Endometrial microvascular endothelial cells (primary cell): ENCODE measurements around the gene GGA3. TPM values are rescaled to one million over a fixed set of nuclear protein-coding genes. Genes with fewer than 3 reads are reported as not detected.

ENCODE experiments used
- in situ Hi-C: cut with HindIII; loops from 2 replicates; pipeline ENCODE4 v1.10.0; 2017; ENCODE audit warnings: low sequenced_read_pairs, low pct_unique_long_range_greater_than_20kb; ENCODE audit errors: inconsistent ontology term
- total RNA-seq: library from RNA; depleted of rRNA; stranded (reverse); fragments of >200 nt; gene quantifications from one replicate; pipeline ENCODE4 v1.2.3, GENCODE V29; 2015; ENCODE audit errors: inconsistent ontology term

The GGA3 gene
- total RNA-seq, 1 donor from 2014 or later = 31.9 TPM

DNA sequence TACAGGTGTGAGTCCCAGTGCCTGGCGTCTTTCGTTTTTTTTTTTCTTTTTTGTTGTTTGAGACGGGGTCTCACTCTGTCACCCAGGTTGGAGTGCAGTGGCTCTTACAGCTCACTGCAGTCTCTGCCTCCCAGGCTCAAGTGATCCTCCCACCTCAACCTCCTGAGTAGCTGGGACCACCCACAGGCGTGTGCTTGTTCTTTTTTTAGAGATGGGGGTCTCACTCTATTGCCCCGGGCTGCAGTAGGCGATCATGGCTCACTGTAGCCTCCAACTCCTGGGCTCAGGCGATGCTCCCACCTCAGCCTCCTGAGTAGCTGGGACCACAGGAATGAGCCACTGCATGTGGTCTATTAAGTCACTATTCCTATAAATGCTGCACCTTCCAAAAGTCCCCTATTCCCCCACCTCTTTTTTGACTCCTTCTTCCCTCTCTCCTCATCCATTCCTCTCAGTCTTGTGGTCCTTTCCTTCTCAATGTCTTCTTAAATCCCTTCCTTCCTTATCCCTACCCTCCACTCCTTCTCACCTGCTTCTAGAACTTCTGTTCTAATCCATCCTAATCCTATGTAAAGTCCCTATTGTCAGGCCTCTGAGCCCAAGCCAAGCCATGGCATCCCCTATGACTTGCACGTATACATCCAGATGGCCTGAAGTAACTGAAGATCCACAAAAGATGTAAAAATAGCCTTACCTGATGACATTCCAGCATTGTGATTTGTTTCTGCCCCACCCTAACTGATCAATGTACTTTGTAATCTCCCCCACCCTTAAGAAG lies 9.2 kb downstream of the GGA3 start:
- in situ Hi-C loops = no loop called here

DNA sequence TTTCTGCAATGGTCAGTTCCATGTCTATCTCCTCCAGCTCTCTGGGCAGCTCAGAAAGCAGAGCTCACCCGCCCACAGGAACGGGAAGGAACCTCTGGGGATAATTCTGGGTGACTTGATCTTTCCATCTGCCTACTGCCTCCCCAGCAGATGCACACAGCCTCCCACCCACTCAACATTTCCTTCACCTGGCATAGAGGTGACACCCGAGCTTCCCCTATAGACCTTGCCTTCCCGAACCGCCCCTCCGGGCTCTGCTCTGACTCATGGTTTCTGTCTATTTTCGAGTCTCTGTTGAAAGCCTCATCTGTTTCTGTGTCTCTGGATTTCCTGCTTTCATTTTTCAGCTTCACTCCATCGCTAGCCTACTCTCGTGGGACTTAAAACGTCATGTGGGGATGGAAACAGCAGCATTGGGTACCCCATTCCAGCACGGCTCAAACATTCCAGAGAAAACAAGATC lies 11.4 kb downstream of the GGA3 start:
- in situ Hi-C loops = no loop called here

DNA sequence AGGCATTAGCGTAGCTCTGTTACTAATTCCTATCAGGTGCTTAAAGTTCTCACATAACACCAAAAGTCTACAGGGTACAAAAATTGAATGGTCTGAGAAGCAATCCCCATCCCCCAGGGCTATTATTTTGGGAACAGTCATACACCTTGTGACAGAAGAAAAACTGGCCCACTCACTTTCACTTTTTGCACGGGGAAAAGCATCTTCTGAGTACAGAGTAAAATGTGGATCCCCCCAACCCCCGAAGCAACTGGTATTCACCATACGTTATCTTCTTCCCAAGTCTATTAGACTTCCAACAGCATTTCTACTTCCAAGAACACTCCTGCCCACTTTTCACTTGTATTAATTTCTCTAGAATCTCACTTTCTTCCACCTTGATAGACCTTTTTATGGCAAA lies 11.8 kb downstream of the GGA3 start:
- in situ Hi-C loops = no loop called here

DNA sequence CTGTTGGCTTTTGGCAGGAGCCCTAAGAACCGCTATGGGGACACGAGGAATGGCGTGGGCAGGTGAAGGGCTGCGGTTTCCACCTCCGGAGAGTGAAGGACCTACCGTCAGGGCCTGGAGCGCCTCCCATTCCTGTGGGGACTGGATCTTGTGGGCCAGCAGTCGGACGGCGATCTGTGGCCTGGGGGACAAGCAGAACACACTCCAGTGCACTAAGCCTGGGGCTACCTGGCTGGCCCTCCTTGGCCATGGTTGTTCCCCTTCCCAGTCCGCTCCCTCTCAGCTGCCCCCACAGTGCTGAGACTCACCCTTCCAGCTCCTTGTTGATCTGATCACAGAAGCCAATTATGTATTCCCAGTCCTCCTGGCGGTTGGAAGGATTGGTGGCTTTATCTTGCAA lies 15.0 kb downstream of the GGA3 start:
- in situ Hi-C loops = no loop called here

DNA sequence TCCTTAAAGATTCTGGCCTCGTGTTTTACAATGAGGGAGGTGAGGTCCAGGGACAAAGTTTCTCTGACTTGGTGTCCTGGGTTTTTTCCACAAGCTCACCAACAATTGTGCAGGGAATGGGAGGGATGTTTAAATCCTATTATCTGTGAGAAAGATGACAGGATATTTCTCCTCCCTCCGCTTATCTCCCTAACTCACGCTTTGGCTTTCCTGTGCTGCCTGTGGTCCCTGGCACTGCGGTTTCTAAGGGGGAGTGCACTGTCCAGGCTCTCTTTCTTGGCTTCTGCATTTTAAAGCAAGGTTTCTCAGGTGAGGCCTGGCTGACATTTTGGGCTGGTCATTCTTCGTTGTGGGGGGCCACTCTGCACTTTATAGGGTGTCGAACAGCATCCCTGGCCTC lies 16.4 kb downstream of the GGA3 start:
- in situ Hi-C loops = no loop called here

DNA sequence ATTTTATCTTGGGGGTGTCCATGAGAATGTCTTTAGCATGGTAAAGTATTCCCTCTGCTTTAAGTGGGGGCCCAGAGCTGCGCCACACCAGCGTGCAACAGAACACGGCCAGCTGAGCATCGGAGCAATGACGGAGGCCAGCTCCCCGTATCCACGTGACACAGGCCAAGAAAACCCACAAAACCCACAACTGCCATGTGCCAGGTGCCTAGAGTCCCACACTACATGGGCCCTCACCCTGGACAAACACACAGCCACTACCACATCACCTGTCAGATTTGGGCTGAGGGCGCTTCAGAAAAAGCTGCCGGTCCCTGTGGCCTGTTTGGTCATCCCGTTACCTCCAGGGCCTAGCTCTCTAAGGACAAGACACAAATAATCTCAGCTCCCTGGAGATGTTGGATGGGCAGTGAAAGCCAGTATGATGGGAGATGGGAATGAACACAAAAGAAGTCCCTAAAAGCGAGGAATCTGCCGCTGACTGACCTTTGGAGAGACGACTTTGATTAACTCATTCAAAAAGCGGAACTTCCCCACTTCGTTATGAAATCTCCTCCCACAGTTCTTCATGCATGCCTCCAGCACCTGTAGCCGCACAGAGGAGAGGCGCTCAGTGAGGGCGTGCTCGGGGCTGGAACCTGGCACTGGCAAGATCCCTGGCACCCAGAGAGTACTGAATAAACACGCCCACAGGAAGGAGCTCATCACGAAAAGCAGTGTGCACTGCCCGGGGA lies 17.1 kb downstream of the GGA3 start:
- in situ Hi-C loops = no loop called here

DNA sequence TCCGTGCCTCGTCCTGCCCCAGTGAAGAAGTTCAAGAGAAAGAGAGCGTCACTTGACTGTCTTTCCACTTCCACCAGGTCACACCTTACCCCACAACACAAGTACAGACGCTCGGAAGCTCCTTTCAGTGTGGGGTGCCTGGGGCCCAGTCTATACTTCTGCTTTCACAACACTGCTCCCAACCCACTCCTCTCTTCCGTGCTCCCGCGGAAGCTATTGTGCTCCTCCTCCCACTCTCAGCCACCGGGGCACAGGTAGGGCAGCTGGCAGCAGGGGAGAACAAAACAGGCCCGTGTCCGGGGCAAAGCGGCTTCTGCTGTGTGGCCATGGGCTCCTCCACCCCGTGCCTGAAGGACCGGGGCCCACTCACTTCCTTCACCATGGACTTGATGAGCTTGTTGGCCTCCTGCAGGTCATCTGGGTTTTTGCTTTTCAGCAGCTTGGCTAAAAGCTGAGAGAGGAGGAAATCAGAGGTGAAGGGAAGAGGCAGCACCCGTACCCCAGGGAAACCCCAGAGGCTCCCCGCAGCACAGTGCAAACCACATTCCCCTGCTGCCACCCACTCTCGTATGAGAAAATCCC lies 18.9 kb downstream of the GGA3 start:
- in situ Hi-C loops = no loop called here

DNA sequence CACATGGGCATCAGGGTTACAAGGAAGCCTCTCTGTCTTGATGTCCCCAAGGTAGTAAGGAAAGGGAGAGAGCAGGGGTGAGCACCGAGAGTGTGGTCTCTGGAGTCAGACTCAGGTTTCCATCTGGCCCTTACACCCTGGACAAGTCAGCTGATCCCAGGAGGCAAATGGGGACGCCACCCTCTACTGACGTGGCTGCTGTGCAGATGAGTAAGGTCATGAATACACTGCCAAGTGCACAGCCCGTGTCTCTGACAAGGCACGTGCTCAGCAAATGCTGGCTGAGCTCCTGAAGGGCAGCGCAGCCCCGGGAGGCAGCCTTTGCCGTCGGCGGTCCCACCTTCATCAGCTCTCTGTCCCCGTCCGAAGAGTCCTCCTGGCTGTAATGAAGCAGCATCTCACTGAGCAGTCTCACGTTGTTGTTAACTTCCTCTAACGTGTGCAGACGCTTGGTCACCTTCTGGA lies 19.4 kb downstream of the GGA3 start:
- in situ Hi-C loops = no loop called here

DNA sequence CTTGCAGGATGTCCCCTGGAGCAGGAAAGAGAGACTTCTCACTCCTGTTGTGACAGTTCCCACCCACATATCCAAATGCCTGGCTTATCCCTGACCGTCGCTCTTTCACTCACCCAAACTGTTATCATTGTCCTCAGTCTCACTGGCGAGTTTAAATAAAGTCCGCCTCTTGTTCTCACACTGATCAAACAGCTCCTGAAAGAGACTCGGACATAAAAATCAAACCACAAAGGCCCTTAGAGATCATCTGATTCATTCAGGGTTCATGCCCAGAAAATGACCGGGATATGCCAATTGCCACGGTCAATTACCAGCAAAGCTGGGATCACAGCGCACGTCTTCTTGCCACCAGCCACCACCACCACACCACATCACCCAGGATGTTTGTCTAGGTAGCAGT lies 19.9 kb downstream of the GGA3 start:
- in situ Hi-C loops = no loop called here

DNA sequence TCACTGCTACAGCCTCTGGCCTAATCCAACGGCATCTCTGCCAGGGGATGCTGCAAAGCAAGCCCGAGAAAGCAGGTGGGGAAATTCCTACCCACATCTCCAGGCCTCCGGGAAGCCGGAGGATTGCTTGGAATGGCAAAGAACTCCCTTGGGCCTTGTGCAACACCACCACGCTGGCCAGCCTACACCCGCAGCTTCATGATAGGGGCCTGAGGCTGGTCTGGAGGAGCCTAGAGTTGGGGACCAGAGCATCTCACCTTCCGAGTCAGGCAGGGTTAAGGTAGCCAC lies 20.3 kb downstream of the GGA3 start:
- in situ Hi-C loops = no loop called here

DNA sequence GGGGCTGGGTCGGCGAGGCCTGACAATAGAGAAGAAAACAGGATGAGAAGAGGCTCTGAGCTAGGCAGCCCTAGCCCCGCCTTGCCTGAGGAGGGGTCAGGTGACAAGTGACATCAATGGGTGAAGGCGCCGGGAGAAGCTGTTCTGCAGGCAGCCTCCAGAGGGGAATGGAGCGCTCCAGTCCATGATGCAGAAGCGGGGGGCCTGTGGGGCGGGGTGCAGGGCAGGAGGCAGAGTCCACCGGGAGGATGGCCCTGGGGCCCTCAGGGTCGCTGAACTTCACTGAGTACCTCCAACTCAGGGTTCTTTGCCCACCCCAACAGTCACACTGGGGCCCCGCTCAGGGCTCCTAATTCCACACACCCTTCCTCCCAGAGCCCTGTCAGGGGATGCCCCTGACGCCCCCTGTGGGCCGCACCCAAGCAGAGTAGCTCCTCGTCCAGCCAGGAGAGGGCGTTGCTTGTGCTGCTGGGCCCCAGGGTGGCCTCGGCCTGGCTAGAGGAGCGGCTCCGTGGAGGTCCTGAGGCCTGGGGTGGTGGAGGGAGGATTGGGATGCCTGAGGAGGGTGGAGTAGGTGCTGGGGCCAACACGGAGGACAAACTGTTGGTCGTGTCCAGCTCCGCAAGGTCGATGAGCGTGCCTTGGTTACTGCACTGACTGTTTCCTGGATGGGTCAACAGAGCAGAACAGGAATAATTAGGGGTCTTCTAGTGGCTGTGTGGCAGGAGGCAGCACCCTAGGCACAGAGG lies 20.8 kb downstream of the GGA3 start:
- in situ Hi-C loops = no loop called here

DNA sequence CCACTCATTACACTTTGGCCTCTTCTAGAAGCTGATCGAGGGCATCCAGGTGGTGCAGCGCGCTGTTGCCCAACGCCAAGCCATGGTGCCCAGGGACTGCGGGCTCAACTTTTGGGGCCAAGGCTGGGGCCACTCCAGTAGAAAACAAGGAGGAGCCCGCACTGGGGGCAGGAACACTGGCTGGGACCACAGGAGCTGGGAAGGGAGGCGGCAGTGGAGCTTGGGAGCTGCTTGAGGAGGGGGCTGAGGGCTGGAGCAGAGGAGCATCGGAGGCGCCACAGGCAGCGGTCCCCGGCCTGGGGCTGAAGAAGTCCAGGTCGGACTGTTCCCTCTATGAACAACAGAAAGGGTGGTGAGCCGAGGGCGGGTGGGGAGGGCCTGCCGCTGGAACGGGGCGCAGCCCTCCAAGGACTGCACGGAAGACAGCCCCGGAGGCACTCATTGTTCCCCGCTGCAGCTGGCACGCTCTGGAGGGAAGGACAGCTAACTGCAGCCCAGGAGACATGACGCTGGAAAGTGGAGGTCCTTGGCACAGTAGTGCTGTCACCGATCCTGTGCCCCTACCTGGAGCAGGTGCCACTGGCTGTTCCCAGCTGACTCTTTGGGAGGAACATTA lies 21.5 kb downstream of the GGA3 start:
- in situ Hi-C loops = no loop called here

DNA sequence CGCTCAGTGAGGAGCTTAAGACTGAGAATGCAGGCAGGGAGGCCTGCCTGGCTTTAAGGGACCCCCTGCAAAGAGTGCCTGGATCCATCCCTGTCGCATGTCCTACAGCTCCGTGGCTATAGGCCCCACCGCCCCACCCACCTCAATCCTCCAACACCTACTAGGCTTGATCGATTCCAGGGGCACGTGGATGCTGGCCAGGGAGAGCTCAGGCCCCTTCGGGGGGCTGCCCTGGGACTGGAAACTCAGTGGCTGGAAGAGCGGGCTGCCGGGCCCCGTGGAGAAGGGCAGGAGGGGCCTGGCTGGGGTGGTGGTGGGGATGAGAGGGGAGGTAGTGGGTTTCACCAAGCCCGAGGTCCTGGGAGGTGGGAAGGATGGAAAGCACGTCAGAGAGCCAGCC lies 22.2 kb downstream of the GGA3 start:
- in situ Hi-C loops = no loop called here

DNA sequence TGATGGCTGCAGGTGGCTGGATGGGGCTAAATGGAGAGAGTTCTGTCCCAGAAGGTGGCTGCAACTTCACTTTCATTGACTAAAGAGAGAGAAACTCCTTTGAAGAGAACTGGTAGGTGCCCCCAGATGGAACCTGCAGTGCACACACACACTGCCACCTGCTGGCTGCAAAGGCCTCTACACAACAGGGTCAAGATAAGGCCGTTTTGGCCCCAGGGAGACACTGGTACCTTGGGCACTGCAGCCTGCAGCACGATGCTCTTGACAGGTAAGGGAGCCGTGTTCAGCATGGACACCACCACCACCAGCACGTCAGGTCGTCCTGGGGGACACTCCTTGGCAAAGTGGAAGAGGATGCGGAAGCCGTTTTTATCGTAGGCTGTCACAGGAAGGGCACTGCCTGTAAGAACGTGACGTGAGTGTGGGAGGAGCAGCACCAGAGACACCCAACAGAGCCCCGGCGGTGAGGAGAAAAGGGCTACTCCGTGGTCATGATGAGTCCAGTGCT lies 22.7 kb downstream of the GGA3 start:
- in situ Hi-C loops = no loop called here

DNA sequence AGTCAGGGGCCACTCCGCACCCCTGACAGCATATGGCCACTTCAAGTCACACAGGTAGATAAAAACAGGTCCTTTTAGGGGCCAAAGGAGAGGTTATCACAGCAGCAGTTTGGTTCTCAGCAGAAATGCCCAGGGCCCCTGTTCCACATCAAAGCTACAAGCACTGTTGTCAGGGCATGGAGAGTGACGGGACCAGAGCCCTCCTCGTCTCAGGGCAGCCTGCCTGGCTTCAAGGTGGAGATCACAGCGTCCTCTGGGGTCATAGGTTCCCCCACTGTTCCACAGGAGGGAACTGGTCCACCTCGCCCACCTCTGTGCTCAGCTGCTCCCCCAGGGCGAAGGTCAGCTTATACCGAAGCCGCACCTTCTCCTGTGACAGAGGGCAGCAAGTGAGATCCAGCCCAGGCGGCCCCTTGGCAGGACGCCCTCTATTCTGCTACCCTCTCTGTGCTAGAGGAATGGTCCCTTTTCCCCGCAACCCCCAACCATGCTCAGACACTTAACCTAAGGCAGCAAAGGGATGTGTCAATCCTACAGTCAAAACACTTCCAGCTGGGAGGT lies 23.3 kb downstream of the GGA3 start:
- in situ Hi-C loops = no loop called here

DNA sequence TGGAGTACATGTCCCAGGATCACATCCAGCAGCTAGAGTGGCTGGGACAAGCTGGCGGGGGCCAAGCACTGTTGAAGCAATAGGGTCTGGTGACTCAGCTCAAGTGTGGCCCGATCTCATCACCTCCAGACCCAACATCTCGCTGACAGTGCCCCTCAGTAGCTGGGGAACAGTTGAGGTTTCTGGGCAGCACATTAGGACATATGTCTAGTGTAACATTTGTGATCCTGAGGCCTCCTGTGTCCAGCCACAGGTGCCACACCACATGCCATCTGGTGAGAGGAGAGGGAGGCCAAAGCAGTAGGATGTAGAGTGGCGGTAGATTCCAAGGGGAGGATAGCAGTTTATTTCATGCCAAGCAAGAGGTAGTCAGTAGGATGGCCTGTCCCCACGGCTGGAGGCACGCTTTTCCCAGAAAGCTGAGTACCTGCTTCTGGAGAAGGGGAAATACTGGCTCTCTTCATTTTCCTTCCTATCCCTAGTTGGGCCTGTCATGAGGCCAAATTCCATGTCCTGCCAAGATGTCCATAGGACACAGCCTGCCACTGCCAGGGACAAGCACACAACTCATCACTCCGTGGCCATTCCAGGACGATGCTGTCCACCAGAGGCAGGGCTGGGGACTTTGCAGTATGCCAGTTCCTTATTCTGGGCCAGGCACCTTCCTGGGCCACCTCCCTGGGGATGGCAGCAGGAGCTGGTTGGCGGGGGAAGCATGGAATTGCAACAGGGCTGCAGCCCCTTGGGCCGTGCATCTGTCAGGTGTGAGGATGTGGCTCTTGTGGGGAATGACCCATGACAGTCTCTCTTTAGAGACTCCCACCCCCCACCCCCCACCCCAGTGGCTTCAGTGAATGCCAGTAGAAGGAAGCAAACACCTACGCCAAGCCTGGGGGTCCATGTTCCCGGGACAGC lies 24.0 kb downstream of the GGA3 start:
- in situ Hi-C loops = no loop called here

DNA sequence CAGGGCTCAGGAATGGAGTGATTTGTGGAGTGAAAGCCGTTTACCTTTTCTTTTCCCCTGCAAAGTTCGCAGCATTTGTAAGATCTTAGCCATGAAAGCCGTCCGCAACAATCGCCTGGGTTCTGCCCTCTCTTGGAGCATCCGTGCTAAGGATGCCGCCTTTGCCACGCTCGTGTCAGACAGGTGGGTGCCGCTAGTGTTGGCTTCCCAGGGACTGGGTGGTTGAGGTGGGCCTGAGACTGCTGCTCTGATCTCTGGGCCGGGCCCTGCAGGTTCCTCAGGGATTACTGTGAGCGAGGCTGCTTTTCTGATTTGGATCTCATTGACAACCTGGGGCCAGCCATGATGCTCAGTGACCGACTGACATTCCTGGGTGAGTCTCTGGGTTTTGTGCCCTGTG lies 28.6 kb downstream of the GGA3 start:
- in situ Hi-C loops = no loop called here
